Measurements from ENCODE around the gene ZCCHC24.

The ZCCHC24 gene

DNA sequence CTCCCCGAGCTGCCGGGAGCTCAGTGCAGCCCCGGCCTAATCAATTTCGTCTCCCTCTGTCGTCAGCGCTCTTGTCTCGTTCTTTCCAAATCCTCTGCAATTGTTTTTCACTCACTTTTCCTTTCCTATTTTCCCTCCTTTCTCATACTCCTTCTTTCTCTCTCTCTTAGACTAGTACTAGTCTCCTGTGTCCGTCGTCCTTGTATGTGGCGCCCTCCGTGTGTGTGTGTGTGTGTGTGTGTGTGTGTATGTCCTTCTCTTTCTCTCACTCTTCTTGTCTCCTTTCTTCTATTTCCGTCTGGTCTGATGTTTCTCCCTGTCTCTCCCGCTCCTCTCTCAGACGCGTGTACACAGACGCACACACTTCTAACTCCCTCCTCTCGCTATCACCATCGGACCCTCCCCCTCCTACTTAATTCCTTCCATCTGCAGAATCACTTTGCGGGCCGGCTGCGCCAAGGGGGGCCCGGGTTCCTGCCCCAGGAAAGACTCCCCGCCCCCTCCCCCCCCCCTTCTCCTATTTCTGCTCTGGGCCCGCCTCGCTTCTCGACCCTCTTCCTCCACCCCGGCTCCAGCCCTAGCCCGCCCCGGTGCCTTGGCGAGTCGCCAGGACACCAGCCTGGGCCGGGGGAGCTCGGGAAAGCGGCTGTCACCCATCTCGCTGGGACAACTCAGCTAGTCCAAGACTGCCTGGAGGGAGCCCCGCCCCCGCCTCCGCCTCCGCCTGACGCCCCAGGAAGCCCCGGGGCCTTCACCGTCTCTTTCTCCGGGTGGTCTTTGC is 743 bp upstream of the ZCCHC24 start:
- DNase-seq (ENCODE audit: low read depth): no peak

DNA sequence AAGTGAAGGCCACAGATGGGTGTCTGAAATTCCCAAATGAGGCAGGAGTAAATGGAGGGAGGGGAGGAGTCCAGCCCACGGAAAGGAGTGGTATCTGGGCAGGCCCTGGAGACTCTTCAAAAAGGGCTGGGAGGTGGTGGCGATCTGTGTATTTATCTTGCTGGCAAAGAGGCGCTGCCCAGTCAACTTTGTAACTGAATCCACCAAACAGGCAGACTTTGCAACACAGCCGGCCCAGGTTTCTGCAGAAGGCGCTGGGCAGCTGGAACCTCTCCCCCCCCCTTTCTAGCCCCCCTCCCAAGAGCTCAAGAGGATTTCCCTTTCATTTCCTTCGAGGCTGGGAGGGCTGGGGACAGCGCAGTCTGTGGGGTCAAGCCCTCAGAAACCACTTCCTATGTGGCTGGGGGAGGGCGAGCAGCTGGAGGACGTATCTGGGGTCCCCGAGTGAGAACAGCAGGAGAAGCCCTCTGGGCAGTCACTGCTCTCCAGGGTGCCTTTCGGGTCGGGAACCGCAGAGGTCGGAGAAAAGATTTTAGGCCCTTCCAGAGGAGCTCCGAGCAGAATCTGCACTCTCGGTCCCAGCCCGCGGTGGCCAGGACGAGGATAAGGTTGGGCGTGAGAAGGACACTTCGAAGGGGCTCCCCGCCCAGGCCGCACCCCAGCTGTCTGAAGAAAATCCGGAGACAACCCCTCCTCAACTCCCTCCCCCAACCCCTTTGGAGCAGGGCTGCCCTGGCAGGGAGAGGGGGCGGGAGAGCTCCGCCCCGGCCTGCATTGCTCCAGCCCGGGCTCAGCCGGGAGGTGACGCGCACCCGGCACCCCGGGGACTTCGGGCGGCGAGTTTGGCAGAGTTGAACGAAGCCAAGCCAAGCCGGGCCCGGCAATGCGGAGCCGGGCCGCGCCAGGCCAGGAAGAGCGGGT is 965 bp downstream of the ZCCHC24 start:
- DNase-seq (ENCODE audit: low read depth): peak; percentile 11

DNA sequence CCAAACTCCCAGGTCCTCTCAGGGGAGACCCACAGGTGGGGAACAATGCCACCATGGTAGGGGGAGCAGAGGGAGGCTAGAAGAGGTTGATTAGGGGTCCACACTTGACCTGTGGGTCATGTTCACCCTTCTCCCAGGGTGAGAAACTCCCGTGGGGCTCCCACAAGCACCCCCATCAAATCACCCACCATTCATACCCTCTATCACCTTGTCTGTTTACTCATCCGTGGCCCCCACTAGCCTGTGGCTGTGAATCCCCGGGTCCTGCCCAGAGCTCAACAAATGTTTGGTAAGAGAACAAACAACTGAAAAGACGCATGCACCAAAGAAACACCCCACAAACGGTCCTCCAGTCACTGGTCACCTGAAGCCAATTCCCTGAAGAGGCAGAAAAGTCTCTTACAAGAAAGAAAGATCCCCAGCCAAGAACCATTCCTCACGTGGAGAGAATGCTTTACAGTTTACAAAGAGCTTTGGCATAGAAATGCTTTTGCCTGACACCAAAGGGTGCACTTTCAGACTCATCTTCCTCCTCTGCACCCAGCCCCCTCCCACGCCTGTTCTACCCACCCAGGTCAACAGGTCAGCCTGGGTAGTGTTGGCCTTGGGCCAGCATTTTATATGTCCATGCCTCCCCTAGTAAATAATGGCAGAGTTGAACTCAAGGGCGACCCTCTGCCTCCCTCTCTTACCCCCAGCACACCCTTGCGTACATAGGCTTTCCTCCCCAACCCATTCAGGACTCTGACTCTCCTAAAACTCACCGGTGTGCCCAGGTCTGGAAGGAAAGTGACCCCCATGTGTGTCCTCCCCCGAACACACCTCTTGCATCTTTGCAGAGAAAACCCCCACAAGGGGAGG is 1.9 kb downstream of the ZCCHC24 start:
- no peak for DNase-seq (ENCODE audit: low read depth)

DNA sequence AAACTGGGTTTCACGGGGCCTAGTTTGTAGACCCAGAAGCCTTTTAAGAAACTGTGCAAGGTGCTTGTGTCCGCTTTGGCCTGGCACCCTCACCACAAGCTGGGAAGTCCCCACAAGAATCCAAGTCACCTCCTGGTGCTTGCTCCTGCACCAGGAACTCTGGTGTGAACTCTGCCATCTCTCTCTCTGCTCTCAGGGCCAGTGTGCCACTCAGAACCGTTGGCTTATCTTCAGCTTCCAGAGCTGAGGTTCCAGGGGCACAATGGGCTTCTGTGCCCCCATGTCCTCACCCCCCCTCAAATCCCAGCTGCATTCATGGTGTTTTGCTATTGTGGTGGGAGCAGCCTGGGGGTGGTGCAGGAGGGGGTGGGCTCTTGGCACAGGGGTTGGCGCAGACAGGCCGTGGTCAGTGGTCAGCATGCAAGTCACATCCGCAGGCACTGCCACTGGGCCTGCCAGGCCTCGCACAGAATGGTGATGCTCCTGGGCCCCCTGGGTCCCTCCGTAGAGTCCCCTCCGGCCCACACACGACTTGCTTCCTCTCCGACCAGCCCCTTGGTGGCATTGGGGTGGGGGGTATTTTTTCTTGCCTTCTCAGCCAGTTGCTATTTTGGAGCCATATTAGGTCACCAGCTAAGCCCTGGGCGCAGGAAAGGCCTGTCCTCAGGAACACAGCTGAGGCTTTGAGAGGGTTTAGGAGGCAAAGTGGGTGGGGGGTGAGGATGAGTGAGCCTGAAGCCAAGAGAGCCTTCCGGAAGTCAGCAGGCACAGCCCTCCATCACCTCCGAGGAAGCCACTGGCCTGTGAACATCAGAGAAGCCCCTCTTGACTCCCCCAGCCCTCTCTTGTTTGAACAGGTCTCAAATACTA is 3.0 kb downstream of the ZCCHC24 start:
- no peak for DNase-seq (ENCODE audit: low read depth)

DNA sequence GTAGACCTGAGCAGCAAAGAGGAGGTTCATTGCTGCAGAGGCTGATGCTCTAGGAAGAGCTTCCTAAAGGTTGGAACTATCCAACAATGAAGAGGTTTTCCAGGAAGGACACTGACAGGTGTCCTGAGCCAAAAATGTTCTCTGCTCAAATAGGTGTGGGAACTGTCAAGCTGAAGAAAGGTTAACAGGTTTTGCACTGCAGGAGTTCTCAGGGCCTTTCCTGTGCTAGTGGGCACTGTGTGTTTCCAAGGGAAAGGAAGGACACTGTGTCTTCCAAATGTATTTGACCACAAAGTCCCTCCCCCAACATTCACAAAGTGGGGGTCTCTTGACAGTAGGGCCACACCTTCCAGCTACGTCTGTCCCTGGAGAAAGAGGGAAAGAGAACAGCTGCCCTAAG is 4.0 kb downstream of the ZCCHC24 start:
- no peak for DNase-seq (ENCODE audit: low read depth)

DNA sequence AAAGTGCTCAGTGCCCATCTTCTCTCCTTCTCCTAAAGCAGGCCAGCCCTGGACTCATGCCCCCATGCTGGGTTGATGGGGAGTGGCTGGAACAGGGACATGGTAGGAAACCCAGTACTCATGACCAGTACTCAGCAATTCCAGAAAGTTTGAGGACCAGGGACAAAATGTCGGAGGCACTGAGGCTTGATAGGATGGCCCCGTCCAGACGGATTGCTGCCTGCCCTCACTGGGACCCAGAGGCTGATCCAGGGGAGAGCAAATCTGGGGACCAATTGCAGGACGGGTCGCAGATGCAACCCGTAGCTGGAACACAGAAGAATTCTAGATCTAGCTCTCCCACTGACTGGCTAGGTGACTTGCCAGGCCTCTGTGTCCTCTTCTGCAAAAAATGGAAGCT is 5.1 kb downstream of the ZCCHC24 start:
- no peak for DNase-seq (ENCODE audit: low read depth)

DNA sequence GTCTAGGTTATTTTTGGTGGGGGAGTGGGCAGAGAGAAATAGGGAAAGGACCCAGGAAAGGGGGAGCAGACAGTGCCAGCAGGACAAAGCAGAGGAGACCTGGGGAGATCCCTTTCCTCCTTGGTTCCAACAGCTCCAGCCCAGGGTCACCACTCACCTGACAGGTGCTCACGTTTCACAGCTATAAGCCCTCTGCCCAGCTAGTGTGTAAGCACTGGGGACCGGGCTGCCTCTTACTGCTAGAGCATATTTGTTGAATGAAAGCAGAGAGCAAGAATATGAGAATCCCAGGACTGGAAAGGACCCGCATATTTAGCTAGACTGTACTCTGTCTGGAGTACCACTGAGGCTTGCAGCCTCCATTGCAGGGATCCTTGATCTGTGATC is 6.7 kb downstream of the ZCCHC24 start:
- DNase-seq (ENCODE audit: low read depth): no peak

DNA sequence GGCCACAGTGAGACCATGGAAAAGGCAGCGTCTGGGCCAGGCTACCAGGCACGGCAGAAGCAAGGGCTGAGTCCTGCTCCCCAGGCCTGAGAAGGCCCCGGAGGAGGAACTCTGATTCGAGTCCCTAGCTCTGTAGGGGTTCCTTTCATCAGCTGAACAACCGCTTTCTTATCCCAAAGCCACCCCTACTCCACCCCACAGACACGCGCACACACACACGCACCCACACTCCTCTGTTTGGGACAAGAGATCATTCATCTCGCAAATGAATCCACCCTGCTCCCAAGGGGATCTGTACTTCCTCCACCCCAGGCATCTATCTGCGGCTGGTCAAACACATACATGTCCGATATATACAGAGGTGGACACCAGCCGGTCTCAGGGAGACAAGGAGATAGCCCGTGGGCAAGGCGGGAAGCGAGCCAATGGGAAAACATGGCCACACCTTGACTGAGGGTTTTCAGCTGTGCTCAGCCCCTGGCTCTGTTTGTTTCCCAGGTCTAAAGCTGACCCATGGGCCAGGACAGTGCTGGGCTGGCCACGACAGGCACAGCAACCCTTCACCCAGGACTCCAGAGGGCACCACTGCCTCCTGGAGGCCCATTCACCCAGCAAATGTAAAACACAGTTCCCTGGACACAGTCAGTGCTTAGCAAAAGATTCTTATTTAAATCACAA is 7.3 kb downstream of the ZCCHC24 start:
- DNase-seq (ENCODE audit: low read depth): no peak

DNA sequence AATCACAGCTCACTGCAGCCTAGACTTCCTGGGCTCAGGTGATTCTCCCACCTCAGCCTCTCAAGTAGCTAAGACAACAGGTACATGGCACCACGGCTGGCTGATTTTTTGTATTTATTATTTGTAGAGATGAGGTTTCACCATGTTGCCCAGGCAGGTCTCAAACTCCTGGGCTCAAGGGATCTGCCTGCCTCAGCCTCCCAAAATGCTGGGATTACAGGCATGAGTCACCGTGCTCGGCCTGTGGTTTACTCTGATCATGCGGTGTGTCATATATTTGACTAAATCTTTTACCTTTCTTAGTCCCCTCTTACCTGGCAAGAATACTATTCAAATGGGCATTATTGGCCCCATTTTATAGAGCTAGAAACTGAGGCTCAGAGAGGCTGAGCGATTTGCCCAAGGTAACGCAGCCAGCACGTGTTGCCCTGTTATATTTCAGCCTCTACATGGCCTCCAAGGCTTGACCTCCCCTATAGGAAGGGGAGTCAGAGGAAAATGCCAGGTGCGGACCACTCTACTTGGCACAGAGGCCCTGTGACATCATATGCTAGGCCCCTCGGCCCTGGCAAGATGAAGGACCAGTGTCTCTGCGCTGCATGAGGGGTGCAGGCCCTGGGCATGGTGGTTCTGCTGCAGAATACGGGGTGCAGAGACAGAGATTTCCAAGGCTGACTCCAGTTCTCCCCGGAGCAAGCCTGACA is 8.2 kb downstream of the ZCCHC24 start:
- DNase-seq (ENCODE audit: low read depth): no peak

DNA sequence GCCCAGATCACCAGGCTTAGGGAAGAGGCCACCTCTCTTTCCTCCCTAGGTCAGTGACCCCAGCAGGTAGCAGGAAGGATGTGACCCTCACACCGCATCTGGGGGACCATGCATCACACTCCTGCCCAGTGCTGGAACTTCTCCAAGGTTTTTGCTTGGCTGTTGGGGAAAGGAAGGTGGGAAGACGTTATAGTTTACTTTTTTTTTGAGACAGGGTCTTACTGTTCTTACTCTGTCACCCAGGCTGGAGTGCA is 8.6 kb downstream of the ZCCHC24 start:
- DNase-seq (ENCODE audit: low read depth): no peak

DNA sequence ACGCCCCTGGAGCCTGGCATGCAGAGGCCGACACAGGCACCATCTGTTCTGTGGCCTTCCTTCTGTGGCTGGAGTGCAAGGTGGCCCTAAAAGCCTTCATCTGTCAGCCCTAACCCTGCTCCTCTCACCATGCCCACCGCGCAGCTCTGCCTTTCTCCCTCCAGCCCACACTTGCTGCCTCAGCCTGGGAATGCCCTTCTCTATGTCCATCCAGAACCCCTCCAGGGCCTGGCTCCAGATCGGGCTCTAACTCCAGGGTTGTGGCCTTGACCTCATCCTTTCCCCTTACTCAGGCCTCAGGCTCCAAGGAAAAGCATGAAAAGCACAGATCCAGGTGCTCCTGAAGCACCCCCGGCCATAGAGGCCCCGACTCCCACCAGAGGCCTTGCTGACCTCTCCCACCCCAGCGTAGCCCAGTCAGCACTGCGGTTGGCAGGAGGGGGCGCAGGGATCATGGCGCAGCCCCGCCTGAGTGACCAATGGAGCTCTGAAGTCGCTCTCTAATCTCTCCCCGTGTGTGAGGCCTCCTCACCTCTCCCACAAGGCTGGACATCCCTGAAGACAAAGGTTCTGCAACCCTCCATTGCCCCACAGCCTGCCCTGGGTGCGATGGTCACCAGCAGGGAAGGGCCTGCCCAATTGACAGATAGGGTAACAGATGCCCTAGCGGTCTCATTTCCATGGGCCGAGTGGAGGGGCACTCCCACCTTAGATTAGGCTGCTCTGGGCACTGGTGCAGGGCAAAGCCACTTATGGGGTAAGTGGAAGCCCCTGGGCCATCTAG is 9.2 kb downstream of the ZCCHC24 start:
- no peak for DNase-seq (ENCODE audit: low read depth)

DNA sequence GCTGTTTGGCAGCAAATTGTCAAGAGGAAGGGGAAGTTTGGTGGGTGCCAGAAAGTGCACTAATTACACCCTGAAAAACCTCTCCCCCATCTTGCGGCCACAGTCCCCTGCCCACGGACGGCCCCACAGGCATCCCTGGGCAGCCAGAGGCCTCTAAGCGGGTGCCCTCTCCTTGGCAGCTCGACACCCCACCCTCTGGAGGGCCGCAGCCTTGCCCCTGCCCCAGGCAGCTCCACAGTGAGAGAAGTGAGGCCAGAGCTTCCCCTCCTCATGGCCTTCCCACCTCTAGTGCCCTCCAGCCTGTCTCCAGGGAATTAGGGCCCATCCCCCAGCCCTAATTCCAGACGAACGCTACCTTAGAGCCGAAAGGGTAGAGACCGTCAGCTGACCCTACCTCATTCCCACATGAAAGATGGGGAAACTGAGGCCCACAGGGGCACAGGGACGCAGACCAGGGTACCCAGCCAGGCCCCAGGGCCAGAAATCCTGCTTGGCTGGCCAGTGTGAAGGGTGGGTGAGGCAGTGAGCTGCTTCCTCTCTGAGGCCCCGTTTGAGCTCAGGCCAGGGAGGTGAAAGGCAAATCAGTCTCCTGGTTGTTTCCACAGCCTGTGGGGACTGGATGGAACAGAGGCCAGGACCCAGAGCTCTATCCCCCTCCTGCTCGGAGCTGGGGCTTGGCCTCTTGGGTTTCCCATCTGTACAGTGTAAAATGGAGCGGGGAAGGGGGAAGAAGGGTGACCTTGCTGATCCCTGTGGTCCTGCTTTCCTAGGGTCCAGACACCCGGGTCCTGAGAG is 10.0 kb downstream of the ZCCHC24 start:
- DNase-seq (ENCODE audit: low read depth): no peak

DNA sequence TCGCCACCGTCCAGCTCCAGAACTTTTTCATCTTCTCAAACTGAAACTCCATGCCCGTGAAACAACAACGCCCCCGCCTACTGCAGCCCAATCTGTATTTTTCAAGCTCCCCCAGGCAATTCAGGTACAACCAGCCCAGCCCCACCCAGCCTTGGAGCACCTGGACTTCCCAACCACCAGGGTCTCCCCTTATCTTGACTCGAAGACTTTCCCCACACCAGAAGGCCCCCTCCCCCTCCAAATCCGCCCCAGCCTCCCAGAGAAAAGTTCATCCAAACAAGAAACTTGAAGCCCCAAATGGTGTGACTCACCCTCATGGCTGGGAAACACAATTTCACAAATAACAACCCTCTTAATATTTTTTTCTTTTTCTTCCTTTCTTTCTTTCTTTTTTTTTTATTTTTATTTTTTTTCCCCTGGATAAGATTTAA is 10.6 kb downstream of the ZCCHC24 start:
- no peak for DNase-seq (ENCODE audit: low read depth)

DNA sequence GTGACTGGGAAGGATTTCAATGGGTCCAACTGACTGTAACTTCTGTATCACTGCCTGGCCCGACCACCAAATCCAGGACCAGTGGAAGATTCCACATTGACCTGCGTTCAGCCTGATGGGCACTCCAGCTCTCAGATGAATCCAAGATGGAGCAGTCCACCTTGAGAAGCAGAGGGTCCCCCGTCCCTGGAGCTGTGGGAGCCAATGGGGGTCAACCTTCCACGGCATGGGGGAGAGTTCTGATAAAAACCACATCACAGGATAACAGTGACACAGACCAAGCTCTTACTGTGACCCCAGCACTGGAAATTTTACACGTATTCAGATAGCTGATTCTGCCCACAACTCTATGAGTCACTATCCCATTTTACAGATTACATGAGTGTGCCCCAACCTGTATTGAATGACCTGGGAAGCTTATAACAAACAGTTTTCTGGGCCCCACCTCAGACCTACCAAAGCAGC is 11.2 kb downstream of the ZCCHC24 start:
- no peak for DNase-seq (ENCODE audit: low read depth)

DNA sequence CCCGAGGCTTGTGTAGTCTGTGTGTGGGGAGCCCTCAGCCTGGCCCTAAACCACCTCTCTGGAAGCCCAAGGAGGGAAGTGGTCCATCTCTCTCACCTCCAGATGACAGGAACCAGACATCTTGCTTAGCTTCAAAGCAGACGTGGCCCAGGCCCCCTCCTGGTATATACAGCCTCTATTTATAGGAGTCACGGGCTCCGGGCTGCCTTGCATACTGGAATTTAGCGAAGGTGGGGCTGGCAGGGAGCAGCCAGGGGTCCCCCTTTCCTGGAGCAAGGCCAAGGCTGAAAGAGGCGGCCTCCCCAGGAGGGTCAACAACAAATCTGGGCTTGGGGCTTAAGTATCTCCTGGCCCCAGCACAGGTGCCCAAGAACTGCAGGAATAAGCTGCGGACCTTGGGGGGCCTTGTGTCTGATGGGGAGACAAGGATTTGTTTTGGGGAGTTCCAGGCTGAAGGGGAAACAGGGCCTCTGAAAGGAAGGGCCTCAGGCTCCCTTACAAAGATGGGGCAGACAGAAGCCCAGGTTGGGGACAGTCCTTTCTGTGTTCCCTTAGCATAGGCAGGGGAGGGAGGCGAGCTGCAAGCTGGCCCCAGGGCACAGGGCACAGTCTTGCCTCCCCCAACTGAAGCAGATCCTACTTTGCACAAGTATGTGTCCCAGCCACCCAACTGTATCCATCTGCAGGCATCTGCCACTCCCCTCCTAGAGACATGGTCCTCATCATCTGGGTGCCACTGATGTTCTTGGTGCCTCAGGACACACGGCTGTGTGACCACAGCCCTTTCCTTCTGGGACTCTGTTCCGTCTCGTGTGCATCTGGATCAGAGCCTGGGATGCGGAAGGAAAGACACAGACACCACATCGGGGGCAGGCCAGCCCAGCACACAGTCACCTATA is 11.9 kb downstream of the ZCCHC24 start:
- DNase-seq (ENCODE audit: low read depth): no peak

DNA sequence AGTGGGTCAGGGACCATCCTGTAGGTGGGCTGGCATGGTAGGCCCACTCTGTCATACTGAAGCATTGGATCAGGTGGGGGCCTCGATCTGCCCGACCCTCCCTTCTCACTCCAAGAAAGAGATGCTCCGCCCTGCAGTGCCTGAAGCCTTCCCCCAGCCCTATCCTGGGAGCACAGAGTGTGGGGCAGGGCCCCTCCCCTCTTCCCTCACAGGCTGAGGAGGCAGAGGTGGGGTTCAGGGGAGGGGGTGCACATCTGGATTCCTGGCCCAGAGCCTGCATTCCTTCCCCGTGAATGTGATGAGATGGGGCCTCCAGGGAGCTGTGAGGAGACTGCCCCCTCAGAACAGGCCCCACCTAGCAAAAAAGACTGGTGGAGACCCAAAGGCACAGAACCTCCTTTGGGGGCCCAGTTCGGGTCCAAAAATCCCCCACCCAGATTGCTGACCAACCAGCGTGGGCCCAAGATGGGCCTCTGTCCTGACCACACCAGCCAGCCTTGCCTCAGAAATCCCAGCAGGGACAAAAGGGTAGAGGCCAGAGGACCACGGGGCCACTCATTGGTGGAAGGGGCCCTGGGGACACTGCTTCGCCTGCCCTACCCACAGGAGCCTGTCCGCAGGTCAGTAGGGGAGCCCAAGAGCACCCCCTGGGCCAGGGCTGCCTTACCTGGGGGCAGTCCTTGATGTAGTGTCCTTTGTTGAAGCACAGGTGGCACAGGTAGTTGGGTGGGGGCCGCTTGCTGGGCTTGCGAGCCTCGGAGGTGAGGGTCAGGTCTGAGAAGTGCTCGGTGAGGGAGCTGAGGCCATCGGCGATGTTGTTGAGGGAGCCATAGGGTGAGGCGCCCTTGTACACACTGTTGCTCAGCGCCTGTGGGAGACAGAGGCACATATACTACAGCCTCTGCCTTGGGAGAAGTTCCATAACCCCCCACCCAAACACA is 13.3 kb downstream of the ZCCHC24 start:
- no peak for DNase-seq (ENCODE audit: low read depth)

All from stimulated activated CD8-positive, alpha-beta memory T cell treated with anti-CD3 and anti-CD28 coated beads, Interleukin-15, amount 100 ng/mL, for 1 hour (primary cell).